Measurements from ENCODE around the gene DGKI. TPM values are rescaled to one million over a fixed set of nuclear protein-coding genes. Genes with fewer than 3 reads are reported as not detected.

Gene DGKI
- total RNA-seq, 1 experiment from 2014 or later = 0.15 TPM

DNA sequence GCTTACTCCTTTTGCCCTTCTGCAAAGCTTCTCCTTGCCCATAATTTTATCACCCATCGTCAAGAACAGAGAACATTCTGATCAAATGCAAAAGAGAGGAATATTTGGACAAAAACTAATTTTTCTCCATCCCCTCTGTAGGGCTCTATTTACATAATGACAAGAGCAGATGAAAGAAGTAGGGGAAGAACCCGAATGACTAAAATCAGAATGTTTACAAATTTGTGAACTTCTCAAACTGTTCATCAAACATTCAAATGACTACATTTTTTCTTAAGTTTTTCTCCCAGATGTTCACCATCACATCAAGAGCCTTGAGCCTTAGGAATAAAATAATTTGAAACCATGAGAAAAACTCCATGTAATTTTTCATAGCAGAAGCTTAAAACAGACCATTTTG, 119.4 kb downstream of the DGKI start:
- no peaks in the 10 kb centered on the region for H3K4me1 ChIP-seq (ENCODE audit: control insufficient read depth in 1 of 2, insufficient read depth in 2 of 2, low read length in 2 of 2)
- no peak overlapping the region for H2AFZ ChIP-seq (ENCODE audit: low read depth, low read length, poor library complexity, severe bottlenecking)
- BruUV-seq (replicated peaks) = no TSS peak
- no peak overlapping the region for H3K27ac ChIP-seq (ENCODE audit: low read depth, low read length)
- ChIA-PET CTCF (no interaction called here), POLR2A (no interaction called here), RAD21 (ENCODE audit: low non-redundant PET in 1 of 2, low total read pairs in 2 of 2, uncharacterized antibody in 2 of 2, unreplicated experiment in 2 of 2) (no interaction called here)
- no peaks in the 10 kb centered on the region for H3K9me2 ChIP-seq (ENCODE audit: insufficient read depth)
- no peak overlapping the region for H3K4me2 ChIP-seq (ENCODE audit: low read length)
- H3K27me3 ChIP-seq (ENCODE audit: insufficient read depth, low read length) = peaks cover 28% of the 10 kb centered on the region
- no peaks in the 10 kb centered on the region for H3K79me2 ChIP-seq (ENCODE audit: insufficient read depth, low read length)
- TF ChIP-seq SRF (IDR thresholded peaks at IDR 0.05; ENCODE audit: low read depth) = no peak
- no peak for TF ChIP-seq CEBPB (IDR thresholded peaks at IDR 0.05; ENCODE audit: low read depth)
- TF ChIP-seq ZBTB33 (IDR thresholded peaks at IDR 0.05; ENCODE audit: extremely low read depth, insufficient replicate concordance, low read length) = no peak
- no peak for TF ChIP-seq EZH2 (IDR thresholded peaks at IDR 0.05)
- TF ChIP-seq ZFX (IDR thresholded peaks at IDR 0.05) = no peak
- no peak for TF ChIP-seq MAX (IDR thresholded peaks at IDR 0.05)
- DNase-seq (ENCODE audit: low read depth, low spot score) = no peak
- no peak for ATAC-seq
- no peaks in the 10 kb centered on the region for H4K20me1 ChIP-seq (ENCODE audit: insufficient read depth)
- H3K36me3 ChIP-seq (ENCODE audit: control insufficient read depth in 1 of 2, insufficient read depth in 2 of 2, low read length in 2 of 2) = no peaks in the 10 kb centered on the region
- no peak overlapping the region for H3K9ac ChIP-seq (ENCODE audit: low read length)
- no peaks in the 10 kb centered on the region for H3K9me3 ChIP-seq (ENCODE audit: control insufficient read depth in 1 of 2, insufficient read depth in 1 of 2, low read depth in 1 of 2, low read length in 2 of 2)
- intact Hi-C loops (cut with micrococcal nuclease) = no loop called here
- no peak overlapping the region for H3K4me3 ChIP-seq (replicated peaks in 1 of 2; ENCODE audit: low read depth in 1 of 2, low read length in 2 of 2)

GRCh38 chr7:137718355-137718754, 128.4 kb downstream of the DGKI start:
- intact Hi-C loops (cut with micrococcal nuclease) = no loop called here
- no peak overlapping the region for H3K27ac ChIP-seq (ENCODE audit: low read depth, low read length)
- H4K20me1 ChIP-seq (ENCODE audit: insufficient read depth) = no peaks in the 10 kb centered on the region
- no peak for ATAC-seq
- H3K4me3 ChIP-seq (replicated peaks in 1 of 2; ENCODE audit: low read depth in 1 of 2, low read length in 2 of 2) = no peak overlapping the region
- ChIA-PET CTCF (no interaction called here), POLR2A (no interaction called here), RAD21 (ENCODE audit: low non-redundant PET in 1 of 2, low total read pairs in 2 of 2, uncharacterized antibody in 2 of 2, unreplicated experiment in 2 of 2) (no interaction called here)
- H3K9ac ChIP-seq (ENCODE audit: low read length) = no peak overlapping the region
- no peaks in the 10 kb centered on the region for H3K9me2 ChIP-seq (ENCODE audit: insufficient read depth)
- peaks cover 20% of the 10 kb centered on the region; the same call in 1 of the 2 replicates for H3K27me3 ChIP-seq (ENCODE audit: insufficient read depth, low read length)
- DNase-seq (ENCODE audit: low read depth, low spot score) = no peak
- no peaks in the 10 kb centered on the region for H3K36me3 ChIP-seq (ENCODE audit: control insufficient read depth in 1 of 2, insufficient read depth in 2 of 2, low read length in 2 of 2)
- no peaks in the 10 kb centered on the region for H3K79me2 ChIP-seq (ENCODE audit: insufficient read depth, low read length)
- H3K4me1 ChIP-seq (ENCODE audit: control insufficient read depth in 1 of 2, insufficient read depth in 2 of 2, low read length in 2 of 2) = no peaks in the 10 kb centered on the region
- H3K4me2 ChIP-seq (ENCODE audit: low read length) = no peak overlapping the region
- BruUV-seq (replicated peaks) = no TSS peak
- no peaks in the 10 kb centered on the region for H3K9me3 ChIP-seq (ENCODE audit: control insufficient read depth in 1 of 2, insufficient read depth in 1 of 2, low read depth in 1 of 2, low read length in 2 of 2)
- no peak overlapping the region for H2AFZ ChIP-seq (ENCODE audit: low read depth, low read length, poor library complexity, severe bottlenecking)
- no peak for TF ChIP-seq EZH2phosphoT487 (IDR thresholded peaks at IDR 0.05; ENCODE audit: borderline replicate concordance)
- TF ChIP-seq ZBTB33 (IDR thresholded peaks at IDR 0.05; ENCODE audit: extremely low read depth, insufficient replicate concordance, low read length) = no peak
- no peak for TF ChIP-seq EZH2 (IDR thresholded peaks at IDR 0.05)
- no peak for TF ChIP-seq SIN3A (IDR thresholded peaks at IDR 0.05; ENCODE audit: low read depth)
- TF ChIP-seq ELF1 (IDR thresholded peaks at IDR 0.05; ENCODE audit: borderline replicate concordance, low read depth) = no peak
- no peak for TF ChIP-seq RAD21 (IDR thresholded peaks at IDR 0.05; ENCODE audit: low read depth)
- no peak for TF ChIP-seq CEBPB (IDR thresholded peaks at IDR 0.05; ENCODE audit: low read depth)
- TF ChIP-seq ZNF274 (IDR thresholded peaks at IDR 0.05; ENCODE audit: low read depth, low read length) = no peak
- no peak for TF ChIP-seq CBX3 (IDR thresholded peaks at IDR 0.05; ENCODE audit: low read depth)
- TF ChIP-seq EGR1 (IDR thresholded peaks at IDR 0.05; ENCODE audit: low read depth) = no peak
- TF ChIP-seq SRF (IDR thresholded peaks at IDR 0.05; ENCODE audit: low read depth) = no peak

All from HCT116 (cell line).